NB4 (cell line): Measurements from ENCODE around the gene GBGT1.

Experiments
- CTCF ChIP-seq: IDR thresholded peaks from one replicate; pipeline ENCODE4 v1.5.1; 2012; ENCODE audit warnings: low read depth, low read length
- MAX ChIP-seq: IDR thresholded peaks from 2 replicates; pipeline ENCODE4 v1.6.1; 2011; ENCODE audit warnings: low read depth, low read length
- MYC ChIP-seq: IDR thresholded peaks from 2 replicates; pipeline ENCODE4 v1.6.1; 2011; ENCODE audit warnings: low read depth, low read length
- POLR2A ChIP-seq: IDR thresholded peaks from 2 replicates; pipeline ENCODE4 v1.6.1; 2011; ENCODE audit warnings: mild to moderate bottlenecking; ENCODE audit not compliant: insufficient read length; ENCODE audit errors: extremely low read depth

GRCh38 chr9:133186736-133187135, 23.0 kb upstream of the GBGT1 start:
- TF ChIP-seq CTCF = no peak
- no peak for TF ChIP-seq POLR2A
- TF ChIP-seq MAX = no peak
- TF ChIP-seq MYC = no peak
